ENCODE data around the gene RND2.
"Not testable (repeated sequence)": the region's sequence is repeated elsewhere in the genome, so short reads cannot be mapped to it uniquely, and the experiment has no call there.

The RND2 gene, protein sequence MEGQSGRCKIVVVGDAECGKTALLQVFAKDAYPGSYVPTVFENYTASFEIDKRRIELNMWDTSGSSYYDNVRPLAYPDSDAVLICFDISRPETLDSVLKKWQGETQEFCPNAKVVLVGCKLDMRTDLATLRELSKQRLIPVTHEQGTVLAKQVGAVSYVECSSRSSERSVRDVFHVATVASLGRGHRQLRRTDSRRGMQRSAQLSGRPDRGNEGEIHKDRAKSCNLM

DNA sequence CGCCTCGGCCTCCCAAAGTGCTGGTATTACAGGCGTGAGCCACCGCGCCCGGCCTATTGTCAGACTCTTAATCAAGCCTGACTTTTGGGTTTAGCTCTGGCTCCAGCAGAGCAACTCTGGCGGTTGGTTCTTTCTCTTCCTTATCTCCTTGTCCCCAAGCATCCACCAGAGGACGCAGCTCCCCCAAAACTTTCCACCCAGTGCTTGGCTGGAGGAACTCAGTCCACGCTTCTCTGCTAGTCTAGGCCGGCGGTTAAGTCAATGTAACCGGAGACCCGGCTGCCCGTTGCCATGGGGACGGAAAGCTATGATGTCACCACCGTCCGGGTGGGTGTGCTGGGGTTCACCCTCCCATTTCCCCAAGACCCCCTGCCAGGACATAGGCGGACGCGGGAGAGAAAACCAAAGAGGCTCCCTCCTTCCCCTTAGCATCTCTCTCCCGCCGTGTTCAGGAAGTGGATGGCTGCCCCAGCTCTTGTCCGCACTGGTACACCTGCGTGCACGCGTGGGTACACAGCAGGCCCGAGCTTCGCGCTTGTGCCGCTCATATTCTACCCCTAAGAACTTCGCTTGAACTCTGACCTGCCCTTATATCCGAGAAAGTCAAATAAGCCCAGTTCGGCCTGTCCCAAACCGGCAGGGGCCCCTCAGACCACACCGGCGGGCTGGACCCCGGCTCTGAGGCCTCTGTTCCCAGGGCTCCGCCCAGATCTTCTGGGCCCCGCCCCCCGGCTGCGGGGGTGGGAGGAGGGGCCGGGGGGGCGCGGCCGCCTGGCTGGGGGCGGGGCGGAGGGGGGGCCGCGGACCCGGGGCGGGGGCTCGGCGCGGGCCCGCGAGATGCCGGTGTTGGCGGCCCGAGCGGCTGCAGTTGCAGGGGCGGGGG, at the start of gene RND2:
TSS of gene RND2 (plus strand) at position 825 of the 883 bp plus-strand sequence. CDS start 117 bp downstream, outside the sequence.
- DNase-seq (ENCODE audit: low read depth) = peak; percentile 75

DNA sequence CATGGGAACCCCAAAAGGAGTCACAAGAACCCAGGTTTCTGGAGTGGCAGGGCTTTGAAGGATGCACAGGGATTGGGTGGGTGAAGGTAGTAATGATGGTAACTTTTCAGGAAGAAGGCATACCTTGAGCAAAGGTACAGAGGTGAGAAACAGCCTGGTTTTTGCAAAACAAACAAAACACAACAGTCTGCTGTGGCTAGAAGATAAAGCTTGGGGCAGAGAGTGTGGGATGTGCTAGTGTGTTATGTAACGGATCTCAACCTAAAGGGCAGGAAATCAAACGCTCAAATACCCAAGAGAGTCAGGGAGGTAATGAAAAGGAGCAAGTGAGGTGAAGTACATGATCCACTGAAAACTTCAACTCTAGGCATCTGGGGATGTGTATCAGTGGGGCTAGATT, 49.8 kb upstream of the RND2 start:
- no peak for DNase-seq (ENCODE audit: low read depth)

DNA sequence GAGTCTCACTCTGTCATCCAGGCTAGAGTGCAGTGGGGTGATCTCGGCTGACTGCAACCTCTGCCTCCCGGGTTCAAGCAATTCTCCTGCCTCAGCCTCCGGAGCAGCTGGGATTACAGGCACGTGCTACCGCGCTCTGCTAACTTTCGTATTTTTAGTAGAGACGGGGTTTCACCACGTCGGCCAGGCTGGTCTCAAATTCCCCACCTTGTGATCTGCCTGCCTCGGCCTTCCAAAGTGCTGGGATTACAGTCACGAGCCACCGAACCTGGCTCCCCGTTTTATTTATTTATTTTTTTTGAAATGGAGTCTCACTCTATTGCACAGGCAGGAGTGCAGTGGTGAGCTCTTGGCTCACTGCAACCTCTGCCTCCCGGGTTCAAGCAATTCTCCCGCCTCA, 49.3 kb upstream of the RND2 start:
- not testable (repeated sequence) for DNase-seq (ENCODE audit: low read depth)

DNA sequence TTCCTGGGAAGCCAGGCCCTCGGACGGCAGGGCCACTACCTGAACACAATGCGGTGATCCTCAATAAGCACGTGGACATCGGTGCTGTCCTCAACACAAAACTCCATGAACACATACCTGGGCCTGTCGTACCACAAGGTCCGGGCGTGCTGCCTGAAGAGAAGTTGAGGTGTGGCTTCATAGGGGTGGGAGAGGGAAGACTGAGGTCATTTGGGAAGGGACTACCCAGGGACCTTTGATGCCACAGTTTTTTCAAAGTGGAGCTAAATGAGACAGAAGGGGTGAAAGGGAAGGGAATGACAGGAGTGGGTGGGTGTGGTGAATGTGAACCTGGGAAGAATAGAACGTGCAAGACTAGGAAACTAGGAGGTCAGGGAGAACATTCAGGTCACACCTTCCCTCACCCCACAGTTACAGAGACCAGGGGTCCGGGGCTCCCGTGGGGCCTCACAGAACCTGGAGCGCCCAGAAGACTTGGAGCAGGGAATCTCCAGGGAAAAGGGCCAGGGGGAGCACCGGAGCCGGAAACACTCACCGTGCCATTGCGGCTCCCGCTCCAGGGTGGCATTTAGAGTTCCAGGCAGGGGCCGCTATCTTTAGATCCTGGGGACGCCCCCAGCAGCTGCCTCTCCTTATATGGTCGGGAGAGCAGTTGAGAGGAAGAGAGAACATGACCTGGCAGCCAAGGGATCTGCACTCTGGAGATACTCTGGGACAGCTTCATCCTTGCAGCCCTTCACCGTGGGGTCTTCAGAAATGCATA, 45.3 kb upstream of the RND2 start, which contains the start of gene PTGES3L:
TSS of gene PTGES3L (minus strand) at position 570 of the 763 bp plus-strand sequence. CDS start at position 543, 27 bp downstream.
- no peak for DNase-seq (ENCODE audit: low read depth)

DNA sequence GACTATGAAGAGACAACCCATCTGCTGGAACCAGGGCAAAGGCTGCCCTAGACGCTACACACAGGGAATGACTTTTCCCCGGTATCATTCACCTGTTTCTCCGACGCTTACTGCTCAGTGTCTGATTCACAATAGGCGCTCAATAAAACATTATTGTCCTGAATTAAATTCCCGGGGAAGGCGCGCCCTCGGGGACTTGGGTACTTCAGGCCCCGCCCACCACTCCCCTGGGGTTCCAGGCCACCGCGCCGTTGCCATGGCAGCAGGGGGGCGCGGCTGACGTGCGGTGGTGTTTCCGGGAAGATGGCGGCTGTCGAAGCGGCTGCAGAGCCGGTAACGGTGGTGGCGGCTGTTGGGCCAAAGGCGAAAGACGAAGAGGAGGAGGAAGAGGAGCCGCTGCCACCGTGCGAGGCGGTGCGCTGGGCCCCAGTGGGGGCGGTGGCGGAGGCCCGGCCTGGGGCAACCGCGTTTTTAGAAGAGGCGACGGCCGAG, 44.7 kb upstream of the RND2 start, which contains the start of gene RUNDC1:
TSS of gene RUNDC1 (plus strand) at position 292 of the 492 bp plus-strand sequence. CDS start at position 304, 12 bp downstream.
- DNase-seq (ENCODE audit: low read depth) = peak; percentile 85

DNA sequence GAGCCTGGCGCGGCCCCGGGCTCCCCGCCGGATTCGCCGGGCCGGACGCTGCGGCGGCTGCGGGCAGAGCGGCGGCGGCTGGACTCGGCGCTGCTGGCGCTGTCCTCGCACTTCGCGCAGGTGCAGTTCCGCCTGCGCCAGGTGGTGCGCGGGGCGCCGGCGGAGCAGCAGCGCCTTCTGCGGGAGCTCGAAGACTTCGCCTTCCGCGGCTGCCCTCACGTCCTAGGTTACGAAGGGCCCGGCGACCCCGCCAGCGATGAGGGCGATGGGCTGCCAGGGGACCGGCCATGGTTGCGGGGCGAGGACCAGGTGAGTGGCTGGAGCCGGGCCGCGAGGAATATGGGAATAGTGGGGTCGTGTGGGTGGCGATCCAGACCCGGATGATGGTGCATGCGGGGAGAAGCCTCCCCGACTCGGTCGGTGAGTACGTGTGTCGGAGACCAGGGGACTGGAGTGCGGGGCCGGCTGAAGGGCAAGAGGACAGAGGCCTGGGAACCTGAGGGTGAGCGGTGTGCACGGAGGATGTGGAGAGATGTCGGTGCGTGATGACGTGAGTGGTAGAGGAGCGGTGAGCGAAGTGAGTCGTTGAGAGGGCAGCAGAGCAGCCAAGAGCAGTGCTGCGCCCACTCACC, 44.1 kb upstream of the RND2 start:
- no peak for DNase-seq (ENCODE audit: low read depth)

DNA sequence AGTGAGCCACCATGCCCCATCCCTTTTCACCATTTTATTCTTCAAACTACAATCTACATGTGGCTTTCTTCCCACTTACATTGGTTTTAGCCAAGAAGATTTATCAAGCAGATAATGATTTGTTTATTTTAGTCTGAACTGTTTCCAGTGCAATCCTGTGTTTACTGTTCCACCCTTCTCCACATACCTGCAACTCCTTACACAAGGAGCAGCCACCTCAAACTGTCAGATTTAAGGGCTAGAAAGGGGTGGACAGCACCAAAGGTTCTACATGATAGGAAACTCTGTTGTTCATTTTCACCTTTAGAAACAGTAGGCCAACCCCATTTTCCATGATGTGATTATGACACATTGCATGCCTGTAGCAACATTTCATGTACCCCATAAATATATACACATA, 42.8 kb upstream of the RND2 start:
- DNase-seq (ENCODE audit: low read depth) = no peak

DNA sequence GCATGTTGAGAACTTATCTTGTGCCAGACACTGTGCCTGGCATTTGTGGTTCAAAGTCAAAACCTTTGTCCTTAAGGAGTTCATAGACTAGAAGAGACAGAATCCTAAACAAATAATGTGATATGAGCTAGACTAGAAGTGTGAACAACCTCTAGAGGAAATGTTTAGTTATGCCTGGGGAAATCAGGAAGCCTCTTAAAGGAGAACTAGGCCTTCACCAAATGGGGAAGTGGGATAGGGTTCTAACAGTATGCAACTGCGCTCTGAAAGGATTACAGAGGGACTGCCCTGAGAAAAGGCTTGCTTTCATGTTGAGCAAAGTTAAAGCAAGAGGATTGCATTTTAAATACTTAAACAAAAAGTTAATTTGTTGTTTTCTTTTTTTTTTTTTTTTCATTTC, 39.8 kb upstream of the RND2 start:
- DNase-seq (ENCODE audit: low read depth) = no peak

DNA sequence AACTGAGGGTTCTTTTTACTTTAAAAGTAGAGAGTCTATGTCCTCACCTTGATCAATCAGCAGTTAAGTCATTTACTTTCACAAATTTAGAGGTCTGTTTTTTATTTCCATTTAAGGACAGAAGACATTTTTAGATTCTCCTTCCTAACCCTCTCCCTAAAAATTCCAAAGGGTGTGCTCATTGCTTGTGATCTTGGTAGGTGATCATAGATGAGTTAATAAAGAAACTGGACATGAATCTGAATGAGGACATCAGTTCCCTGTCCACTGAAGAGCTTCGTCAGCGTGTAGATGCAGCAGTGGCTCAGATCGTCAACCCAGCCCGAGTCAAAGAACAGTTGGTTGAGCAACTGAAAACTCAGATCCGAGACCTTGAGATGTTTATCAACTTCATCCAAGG, 35.9 kb upstream of the RND2 start:
- DNase-seq (ENCODE audit: low read depth) = no peak

DNA sequence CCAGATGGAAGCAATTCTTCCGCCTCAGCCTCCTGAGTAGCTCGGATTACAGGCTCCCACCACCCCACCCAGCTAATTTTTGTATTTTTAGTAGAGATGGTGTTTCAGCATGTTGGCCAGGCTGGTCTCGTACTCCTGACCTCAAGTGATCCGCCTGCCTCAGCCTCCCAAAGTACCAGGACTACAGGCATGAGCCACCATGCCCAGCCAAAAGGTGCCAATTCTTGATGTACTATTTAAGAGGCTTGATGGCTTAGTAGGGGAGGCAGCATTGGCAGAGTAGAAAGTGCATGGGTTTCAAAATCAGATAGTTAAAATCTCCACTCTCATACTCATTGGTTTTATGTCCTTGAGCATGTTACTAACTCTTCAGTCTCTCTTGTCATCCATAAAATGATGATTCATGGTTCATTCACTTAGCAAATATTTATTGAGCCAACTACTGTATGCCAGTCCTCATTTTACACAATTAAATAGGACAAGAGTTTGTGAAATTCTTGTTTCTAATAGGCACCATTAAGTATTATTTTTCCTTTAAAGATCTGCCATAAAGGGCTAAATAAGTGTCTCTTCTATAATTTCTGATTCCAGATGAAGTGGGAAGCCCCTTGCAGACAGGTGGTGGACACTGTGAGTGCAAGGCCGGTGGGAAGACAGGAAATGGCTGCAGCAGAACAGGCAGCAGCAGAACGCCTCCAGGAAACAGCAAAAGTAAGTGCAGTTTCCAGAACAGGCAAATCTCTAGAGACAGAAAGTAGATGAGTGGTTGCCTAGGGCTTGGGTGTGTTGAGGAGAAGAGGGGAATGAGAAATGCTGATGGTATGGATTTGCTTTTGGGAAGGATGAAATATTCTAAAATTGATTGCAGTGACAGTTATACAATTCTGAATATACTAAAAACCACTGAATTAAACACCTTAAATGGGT, 35.0 kb upstream of the RND2 start:
- DNase-seq (ENCODE audit: low read depth) = no peak

DNA sequence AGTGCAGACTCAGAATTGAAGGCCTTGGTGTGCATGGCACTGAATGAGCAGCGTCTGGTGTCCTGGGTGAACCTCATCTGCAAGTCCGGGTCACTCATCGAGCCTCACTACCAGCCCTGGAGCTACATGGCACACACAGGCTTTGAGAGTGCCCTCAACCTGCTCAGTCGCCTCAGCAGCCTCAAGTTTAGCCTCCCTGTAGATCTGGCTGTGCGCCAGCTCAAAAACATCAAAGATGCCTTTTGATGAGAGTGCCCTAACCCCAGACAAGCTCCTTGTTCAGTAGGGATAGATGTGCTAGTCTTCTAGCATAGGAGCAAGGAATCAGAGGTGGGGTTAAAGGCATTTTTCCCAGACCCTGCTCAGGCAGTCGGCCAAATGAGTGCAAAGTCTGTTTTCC, 33.6 kb upstream of the RND2 start:
- DNase-seq (ENCODE audit: low read depth) = no peak

DNA sequence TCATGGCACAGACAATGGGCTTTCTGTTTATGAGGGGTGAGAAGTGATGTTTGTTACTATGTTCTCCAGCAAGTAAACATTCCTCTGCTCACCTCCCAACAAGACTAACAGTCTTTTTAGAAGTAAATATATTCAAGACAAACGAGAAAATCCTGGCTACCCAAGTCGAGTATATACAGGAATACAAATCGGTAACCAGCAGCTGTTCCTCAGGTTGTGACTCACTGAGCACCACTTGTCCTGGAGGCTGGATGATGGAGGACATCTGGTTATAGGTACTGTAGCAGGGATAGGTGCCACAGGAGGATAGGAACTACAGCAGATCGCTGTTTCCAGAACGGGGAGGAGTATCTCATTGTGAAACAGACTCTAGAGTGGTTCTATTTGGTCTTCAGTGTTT, 32.2 kb upstream of the RND2 start:
- DNase-seq (ENCODE audit: low read depth) = no peak

DNA sequence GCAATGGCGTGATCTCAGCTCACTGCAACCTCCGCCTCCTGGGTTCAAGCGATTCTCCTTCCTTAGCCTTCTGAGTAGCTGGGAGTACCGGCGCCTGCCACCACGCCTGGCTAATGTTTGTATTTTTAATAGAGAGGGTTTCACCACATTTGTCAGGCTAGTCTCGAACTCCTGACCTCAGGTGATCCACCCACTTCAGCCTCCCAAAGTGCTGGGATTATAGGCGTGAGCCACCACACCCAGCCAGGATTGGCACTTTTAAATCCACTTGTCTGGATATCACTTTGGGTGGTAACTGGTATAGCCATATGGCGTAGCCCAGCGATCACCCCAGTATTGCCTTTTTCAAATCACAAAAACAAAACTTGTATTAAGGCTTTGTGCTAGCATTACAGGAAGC, 31.1 kb upstream of the RND2 start:
- DNase-seq (ENCODE audit: low read depth) = not testable (repeated sequence)

DNA sequence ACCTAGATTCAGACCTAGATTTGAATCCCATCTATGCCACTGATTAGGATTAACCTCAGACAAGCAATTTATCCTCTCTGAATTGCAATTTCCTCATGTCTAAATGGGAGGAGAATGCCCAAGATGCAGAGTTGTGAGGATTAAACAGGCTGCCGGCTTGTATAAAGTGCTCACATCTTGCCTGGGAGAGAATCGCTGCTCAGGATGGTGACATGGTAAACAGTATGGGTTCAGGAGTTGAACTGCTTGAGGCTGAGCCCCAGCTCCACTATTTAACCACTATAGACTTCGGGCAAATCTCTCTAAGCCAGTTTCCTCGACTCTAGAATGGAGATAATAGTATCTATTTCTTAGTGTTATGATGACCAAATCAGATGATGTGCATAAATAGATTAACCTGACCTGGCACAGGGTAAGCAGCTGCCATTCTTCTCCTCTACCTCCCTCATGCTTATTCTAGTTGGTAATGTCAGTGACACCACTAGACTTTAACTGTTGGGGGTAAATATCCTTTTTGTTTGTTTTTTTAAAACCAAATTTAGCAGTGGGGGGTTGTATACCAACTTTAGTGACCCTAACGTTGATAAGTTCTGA, 27.5 kb upstream of the RND2 start:
- DNase-seq (ENCODE audit: low read depth) = no peak

DNA sequence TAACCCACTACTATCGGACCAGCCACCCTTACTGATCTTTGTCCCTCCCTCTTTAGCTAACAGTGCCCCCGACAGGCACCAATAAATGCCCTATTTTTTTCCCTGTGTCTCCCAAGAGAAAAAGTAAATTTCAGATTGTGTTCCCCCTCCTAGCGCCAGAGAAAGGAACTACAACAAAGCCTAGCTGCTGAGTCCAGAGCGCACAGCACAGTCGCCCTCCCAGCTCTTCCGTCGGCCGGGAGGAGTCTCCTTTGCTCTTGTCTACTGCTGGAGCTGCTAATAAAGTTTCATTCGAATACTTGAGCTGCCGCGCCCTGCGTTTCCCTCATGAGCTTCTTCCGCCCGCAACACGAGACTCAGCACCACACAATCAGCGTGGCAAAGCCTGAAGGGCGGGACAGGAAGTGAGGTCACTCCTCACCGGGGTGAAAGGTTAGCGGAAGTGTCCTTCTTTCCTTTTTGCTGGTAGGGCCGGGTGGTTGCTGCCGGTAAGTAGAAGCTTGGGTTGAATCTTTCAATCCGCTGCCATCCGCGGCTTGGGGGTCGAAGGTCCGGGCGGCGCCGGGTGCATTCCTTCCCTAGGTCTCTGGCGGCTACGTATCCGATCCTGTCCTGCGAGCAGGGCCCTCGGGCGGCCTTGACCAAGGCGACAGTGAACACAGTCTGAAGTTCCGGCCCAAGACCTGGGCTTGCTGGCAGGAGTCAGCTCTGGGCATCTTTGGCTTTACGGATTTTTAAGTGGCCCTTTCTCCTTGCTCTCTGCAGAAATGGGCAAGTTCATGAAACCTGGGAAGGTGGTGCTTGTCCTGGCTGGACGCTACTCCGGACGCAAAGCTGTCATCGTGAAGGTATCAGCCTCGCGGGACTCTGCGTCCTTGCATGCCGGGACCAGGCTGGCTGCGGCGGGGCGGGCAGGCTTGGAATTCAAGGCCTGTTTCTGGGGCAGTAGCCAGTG, 26.8 kb upstream of the RND2 start, which contains the start of gene RPL27:
TSS of gene RPL27 (plus strand) at position 436 of the 955 bp plus-strand sequence. CDS start at position 768, 332 bp downstream.
- DNase-seq (ENCODE audit: low read depth) = peak; percentile 97

DNA sequence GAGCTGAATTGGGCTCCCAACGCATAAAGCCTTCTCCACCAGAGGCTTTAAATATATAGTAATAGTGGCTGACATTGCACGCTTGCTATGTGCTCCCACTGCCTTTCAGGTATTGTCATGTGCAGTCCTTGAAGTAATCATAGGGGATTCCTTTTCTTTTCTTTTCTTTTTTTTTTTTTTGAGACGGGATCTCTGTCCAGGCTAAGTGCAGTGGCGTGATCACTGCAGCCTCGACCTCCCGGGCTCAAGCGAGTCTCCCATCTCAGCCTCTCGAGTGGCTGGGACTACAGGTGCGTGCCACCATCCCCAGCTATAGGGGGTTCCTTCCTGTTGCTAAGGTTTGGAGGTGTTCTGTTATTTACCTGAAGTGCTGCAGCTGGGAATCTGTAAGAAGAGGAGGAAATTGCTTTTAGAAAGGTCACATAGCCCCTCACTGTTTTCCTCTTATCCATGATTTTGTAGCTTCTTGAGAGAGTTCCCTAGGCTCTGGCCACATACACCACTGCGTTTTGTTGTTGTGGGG, 26.0 kb upstream of the RND2 start:
- DNase-seq (ENCODE audit: low read depth) = no peak

DNA sequence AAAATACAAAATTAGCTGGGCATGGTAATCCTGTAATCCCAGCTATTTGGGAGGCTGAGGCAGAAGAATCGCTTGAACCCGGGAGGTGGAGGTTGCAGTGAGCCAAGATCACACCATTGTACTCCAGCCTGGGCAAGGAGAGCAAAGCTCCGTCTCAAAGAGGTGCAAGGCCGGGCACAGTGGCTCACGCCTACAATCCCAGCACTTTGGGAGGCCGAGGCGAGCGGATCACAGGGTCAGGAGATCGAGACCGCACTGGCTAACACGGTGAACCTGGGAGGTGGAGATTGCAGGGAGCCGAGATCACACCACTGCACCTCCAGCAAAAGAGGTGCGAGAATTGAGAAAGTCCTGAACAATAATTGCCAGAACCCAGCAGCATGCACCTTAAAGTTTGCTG, 24.1 kb upstream of the RND2 start:
- not testable (repeated sequence) for DNase-seq (ENCODE audit: low read depth)

DNA sequence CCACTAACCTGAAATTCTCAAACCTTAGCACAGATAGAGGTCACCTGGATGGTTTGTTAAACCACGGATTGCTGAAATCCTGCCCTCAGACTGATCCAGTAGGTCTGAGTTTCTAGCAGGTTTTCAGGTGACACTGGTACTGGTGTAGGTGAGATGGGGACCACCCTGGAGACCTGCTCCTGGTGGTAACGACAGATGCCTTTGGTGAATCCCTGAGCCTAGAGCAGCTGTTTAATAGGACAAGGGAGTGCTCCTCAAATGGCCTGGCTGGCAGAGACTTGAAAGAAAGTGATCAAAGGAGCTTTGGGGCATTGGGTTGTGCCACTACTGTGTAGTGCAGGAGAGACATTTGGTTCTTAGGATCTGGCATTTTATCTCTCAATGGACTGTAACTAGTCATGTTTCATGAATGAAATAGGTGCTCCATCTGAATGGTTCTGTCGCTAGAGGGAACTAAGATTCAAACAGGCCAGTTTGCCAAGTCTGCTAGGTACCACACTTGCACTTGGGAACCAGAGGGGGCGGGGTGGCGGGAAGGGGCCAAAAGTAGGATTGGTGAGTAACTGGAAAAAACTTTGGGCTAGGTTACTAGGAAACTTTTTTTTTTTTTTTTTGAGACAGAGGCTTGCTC, 21.4 kb upstream of the RND2 start:
- DNase-seq (ENCODE audit: low read depth) = no peak
